HepG2 (cell line): ENCODE results near the gene GPR62. TPM values are rescaled to one million over a fixed set of nuclear protein-coding genes. Genes with fewer than 3 reads are reported as not detected.
A peak's percentile ranks its signal among the peaks of the same experiment; 100 is the strongest.

Experiments
- ARID2 ChIP-seq: sonication (generic); formaldehyde crosslinking; IDR thresholded peaks from 2 replicates; pipeline ENCODE4 v1.8.1; 2022; ENCODE audit warnings: mild to moderate bottlenecking, missing genetic modification reagents, borderline replicate concordance
- ARNT2 ChIP-seq: sonication (generic); formaldehyde crosslinking; IDR thresholded peaks from 2 replicates; pipeline ENCODE4 v1.8.0; 2022; ENCODE audit warnings: mild to moderate bottlenecking, low read depth, missing genetic modification reagents, moderate library complexity
- CHCHD3 ChIP-seq: sonication (generic); formaldehyde crosslinking; IDR thresholded peaks from 2 replicates; pipeline ENCODE4 v1.8.0; 2022; ENCODE audit warnings: mild to moderate bottlenecking, missing genetic modification reagents, moderate library complexity
- GMEB2 ChIP-seq: IDR thresholded peaks from 2 replicates; pipeline ENCODE4 v1.6.1; 2016; ENCODE audit warnings: missing biosample characterization, missing genetic modification reagents, low read depth
- KLF11 ChIP-seq: IDR thresholded peaks from 2 replicates; pipeline ENCODE4 v1.6.1; 2016; ENCODE audit warnings: missing compliant biosample characterization
- MATR3 ChIP-seq: sonication (generic); formaldehyde crosslinking; IDR thresholded peaks from 2 replicates; pipeline ENCODE4 v1.4.0; 2020; ENCODE audit warnings: missing genetic modification reagents
- MED8 ChIP-seq: sonication (generic); formaldehyde crosslinking; IDR thresholded peaks from 2 replicates; pipeline ENCODE4 v1.8.1; 2023; ENCODE audit warnings: mild to moderate bottlenecking, missing genetic modification reagents; ENCODE audit not compliant: insufficient replicate concordance
- NCOA5 ChIP-seq: sonication (generic); formaldehyde crosslinking; IDR thresholded peaks from 2 replicates; pipeline ENCODE4 v1.4.0; 2020; ENCODE audit warnings: missing genetic modification reagents
- POLR2G ChIP-seq: fragments of 200-400 bp; formaldehyde crosslinking; IDR thresholded peaks from 2 replicates; pipeline ENCODE4 v1.6.1; 2018; ENCODE audit warnings: mild to moderate bottlenecking, low read depth, low read length, moderate library complexity
- RBM22 ChIP-seq: fragments of 200-400 bp; formaldehyde crosslinking; optimal IDR thresholded peaks from 2 replicates; pipeline ENCODE3; 2017; ENCODE audit warnings: mild to moderate bottlenecking, low read length, moderate library complexity
- RORA ChIP-seq: sonication (generic); formaldehyde crosslinking; IDR thresholded peaks from 2 replicates; pipeline ENCODE4 v1.5.0; 2020; ENCODE audit warnings: mild to moderate bottlenecking, missing genetic modification reagents, moderate library complexity
- SP2 ChIP-seq: sonication (generic); formaldehyde crosslinking; IDR thresholded peaks from 2 replicates; pipeline ENCODE4 v1.5.1; 2020; ENCODE audit warnings: mild to moderate bottlenecking, missing genetic modification reagents
- TGIF2 ChIP-seq: IDR thresholded peaks from 2 replicates; pipeline ENCODE4 v1.6.1; 2016; ENCODE audit warnings: control low read depth, missing compliant biosample characterization
- THAP11 ChIP-seq: IDR thresholded peaks from 2 replicates; pipeline ENCODE4 v1.6.1; 2016; ENCODE audit warnings: missing biosample characterization, missing genetic modification reagents
- ZBTB49 ChIP-seq: sonication (generic); formaldehyde crosslinking; IDR thresholded peaks from 2 replicates; pipeline ENCODE4 v1.4.0; 2020; ENCODE audit warnings: missing genetic modification reagents, borderline replicate concordance
- ZNF331 ChIP-seq: sonication (generic); formaldehyde crosslinking; IDR thresholded peaks from 2 replicates; pipeline ENCODE4 v1.4.0; 2020; ENCODE audit warnings: missing genetic modification reagents
- ZNF891 ChIP-seq: sonication (generic); formaldehyde crosslinking; IDR thresholded peaks from 2 replicates; pipeline ENCODE4 v1.5.0; 2020; ENCODE audit warnings: mild to moderate bottlenecking, missing genetic modification reagents
- polyA plus RNA-seq, 8 experiments: library from polyadenylated mRNA; depleted of rRNA in 3 of 8; stranded (reverse) in 7 of 8; unstranded in 1 of 8; fragments of >200 nt; fragmentation: Illumina TruSeq in 4 of 8; extraction: Trizol in 4 of 8; gene quantifications; 2 replicates each; pipeline versions ENCODE4 v1.2.1 to v1.2.3, GENCODE V29; 2011 to 2016; ENCODE audit warnings: low read depth in 4 of 8, missing spikeins in 1 of 8, mixed read lengths in 1 of 8; ENCODE audit not compliant: insufficient read depth in 1 of 8
- total RNA-seq, 5 experiments: library from RNA; depleted of rRNA; stranded (reverse); fragments of >200 nt; fragmentation: Illumina TruSeq; extraction: Trizol; gene quantifications; 2 replicates each; pipeline ENCODE4 v1.2.3, GENCODE V29; 2016; ENCODE audit warnings: low read depth in 1 of 5
- TF ChIP-seq, protein P1 (sequence below): sonication (generic); formaldehyde crosslinking; IDR thresholded peaks from 2 replicates; pipeline ENCODE4 v1.5.1; 2020; ENCODE audit warnings: missing genetic modification reagents, mild to moderate bottlenecking, borderline replicate concordance
- TF ChIP-seq, protein P2 (sequence below): sonication (generic); formaldehyde crosslinking; IDR thresholded peaks from 2 replicates; pipeline ENCODE4 v1.4.0; 2020; ENCODE audit warnings: missing genetic modification reagents, mild to moderate bottlenecking, borderline replicate concordance

Gene GPR62
- total and polyA plus RNA-seq, 2 of the 13 experiments (the other 11 are each of a cell fraction or from before 2014, with no cell fraction given), result not detected

DNA sequence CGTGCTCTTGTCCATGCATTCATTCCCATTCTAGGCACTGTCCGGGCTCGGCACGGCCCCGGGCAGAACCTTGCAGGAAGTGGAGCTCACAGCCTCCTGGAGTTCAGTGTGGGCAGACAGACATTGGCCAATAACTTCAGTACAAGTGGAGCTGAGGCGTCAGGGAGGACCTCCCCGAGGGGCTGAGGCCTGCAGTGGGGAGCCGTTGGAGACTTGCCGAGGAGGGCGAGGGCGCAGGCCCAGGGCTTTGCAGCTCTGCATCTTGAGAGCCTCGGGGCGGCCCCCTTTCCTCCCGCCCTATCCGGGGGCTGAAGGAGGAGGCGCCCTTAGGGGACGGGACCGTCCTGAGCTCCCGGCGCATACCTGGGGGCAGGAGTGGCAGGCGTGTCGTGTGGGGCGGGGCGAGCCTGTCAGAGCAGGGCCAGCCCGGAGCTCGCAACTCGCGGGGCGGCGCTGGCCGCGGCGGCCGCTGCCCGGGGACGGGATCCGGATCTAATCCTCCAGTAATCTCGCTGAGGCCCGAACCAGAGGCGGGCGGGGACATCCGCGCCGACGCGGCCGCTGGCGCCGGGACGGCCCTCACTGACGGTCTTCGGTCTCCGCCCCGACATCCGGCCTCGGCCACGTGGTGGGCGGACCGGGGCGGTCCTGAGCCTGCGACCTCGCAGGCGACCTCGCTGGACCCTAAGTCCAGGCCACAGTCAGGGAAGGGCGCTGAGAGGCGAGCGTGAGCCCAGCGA is 27.8 kb downstream of the GPR62 start, which contains the start of gene ACY1 (continued):
- no peak for TF ChIP-seq CHCHD3 (CRISPR knock-in tag)
- TF ChIP-seq POLR2G, result peak; percentile 99
- peak; percentile 36 for TF ChIP-seq MED8 (CRISPR knock-in tag)
- no peak for TF ChIP-seq RORA (CRISPR knock-in tag)
- TF ChIP-seq TGIF2 (CRISPR knock-in tag), result peak; percentile 81; the same call in 1 of the 2 replicates
- TF ChIP-seq GMEB2 (CRISPR knock-in tag), result no peak
- TF ChIP-seq NCOA5 (CRISPR knock-in tag), result no peak
- TF ChIP-seq KLF11 (CRISPR knock-in tag), result 0 out of 2 replicates have a peak, but pooled peaks have one; percentile 31
- TF ChIP-seq THAP11 (CRISPR knock-in tag), result peak; percentile 83
- peak; percentile 93; the same call in 1 of the 2 replicates for TF ChIP-seq ARNT2 (CRISPR knock-in tag)
- peak; percentile 57 for TF ChIP-seq SP2 (CRISPR knock-in tag)
- TF ChIP-seq MATR3 (CRISPR knock-in tag), result no peak
- TF ChIP-seq, protein P1, sequence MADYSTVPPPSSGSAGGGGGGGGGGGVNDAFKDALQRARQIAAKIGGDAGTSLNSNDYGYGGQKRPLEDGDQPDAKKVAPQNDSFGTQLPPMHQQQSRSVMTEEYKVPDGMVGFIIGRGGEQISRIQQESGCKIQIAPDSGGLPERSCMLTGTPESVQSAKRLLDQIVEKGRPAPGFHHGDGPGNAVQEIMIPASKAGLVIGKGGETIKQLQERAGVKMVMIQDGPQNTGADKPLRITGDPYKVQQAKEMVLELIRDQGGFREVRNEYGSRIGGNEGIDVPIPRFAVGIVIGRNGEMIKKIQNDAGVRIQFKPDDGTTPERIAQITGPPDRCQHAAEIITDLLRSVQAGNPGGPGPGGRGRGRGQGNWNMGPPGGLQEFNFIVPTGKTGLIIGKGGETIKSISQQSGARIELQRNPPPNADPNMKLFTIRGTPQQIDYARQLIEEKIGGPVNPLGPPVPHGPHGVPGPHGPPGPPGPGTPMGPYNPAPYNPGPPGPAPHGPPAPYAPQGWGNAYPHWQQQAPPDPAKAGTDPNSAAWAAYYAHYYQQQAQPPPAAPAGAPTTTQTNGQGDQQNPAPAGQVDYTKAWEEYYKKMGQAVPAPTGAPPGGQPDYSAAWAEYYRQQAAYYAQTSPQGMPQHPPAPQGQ, result no peak
- TF ChIP-seq RBM22, result no peak
- TF ChIP-seq ZNF891 (CRISPR knock-in tag), result peak; percentile 38; the same call in 1 of the 2 replicates
- no peak for TF ChIP-seq ZBTB49 (CRISPR knock-in tag)
- TF ChIP-seq, protein P2, sequence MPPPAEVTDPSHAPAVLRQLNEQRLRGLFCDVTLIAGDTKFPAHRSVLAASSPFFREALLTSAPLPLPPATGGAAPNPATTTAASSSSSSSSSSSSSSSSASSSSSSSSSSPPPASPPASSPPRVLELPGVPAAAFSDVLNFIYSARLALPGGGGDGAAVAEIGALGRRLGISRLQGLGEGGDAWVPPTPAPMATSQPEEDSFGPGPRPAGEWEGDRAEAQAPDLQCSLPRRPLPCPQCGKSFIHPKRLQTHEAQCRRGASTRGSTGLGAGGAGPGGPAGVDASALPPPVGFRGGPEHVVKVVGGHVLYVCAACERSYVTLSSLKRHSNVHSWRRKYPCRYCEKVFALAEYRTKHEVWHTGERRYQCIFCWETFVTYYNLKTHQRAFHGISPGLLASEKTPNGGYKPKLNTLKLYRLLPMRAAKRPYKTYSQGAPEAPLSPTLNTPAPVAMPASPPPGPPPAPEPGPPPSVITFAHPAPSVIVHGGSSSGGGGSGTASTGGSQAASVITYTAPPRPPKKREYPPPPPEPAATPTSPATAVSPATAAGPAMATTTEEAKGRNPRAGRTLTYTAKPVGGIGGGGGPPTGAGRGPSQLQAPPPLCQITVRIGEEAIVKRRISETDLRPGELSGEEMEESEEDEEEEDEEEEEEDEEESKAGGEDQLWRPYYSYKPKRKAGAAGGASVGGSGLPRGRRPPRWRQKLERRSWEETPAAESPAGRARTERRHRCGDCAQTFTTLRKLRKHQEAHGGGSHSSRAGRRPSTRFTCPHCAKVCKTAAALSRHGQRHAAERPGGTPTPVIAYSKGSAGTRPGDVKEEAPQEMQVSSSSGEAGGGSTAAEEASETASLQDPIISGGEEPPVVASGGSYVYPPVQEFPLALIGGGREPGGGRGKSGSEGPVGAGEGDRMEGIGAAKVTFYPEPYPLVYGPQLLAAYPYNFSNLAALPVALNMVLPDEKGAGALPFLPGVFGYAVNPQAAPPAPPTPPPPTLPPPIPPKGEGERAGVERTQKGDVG, result peak; percentile 86; the same call in 1 of the 2 replicates
- TF ChIP-seq ARID2 (CRISPR knock-in tag), result no peak; the same call in none of the 2 replicates
- peak; percentile 71 for TF ChIP-seq ZNF331
